ENCODE data around the gene TKT.

GRCh38 chr3:53259427-53260259 lies 3.8 kb upstream of the TKT start:
- TF ChIP-seq, protein P1, sequence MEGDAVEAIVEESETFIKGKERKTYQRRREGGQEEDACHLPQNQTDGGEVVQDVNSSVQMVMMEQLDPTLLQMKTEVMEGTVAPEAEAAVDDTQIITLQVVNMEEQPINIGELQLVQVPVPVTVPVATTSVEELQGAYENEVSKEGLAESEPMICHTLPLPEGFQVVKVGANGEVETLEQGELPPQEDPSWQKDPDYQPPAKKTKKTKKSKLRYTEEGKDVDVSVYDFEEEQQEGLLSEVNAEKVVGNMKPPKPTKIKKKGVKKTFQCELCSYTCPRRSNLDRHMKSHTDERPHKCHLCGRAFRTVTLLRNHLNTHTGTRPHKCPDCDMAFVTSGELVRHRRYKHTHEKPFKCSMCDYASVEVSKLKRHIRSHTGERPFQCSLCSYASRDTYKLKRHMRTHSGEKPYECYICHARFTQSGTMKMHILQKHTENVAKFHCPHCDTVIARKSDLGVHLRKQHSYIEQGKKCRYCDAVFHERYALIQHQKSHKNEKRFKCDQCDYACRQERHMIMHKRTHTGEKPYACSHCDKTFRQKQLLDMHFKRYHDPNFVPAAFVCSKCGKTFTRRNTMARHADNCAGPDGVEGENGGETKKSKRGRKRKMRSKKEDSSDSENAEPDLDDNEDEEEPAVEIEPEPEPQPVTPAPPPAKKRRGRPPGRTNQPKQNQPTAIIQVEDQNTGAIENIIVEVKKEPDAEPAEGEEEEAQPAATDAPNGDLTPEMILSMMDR (IDR thresholded peaks at IDR 0.05): no peak
- no peak for TF ChIP-seq ZFX (IDR thresholded peaks at IDR 0.05; ENCODE audit: borderline replicate concordance)

Data from 22Rv1 (cell line).